ENCODE measurements around the gene ITPRID2.

The ITPRID2 gene

GRCh38 chr2:181970160-181970794, 78.7 kb downstream of the ITPRID2 start:
- DNase-seq: no peak

- no peak for DNase-seq
These were observed 79.5 kb downstream of the ITPRID2 start for GRCh38 chr2:181971032-181971431.

DNA sequence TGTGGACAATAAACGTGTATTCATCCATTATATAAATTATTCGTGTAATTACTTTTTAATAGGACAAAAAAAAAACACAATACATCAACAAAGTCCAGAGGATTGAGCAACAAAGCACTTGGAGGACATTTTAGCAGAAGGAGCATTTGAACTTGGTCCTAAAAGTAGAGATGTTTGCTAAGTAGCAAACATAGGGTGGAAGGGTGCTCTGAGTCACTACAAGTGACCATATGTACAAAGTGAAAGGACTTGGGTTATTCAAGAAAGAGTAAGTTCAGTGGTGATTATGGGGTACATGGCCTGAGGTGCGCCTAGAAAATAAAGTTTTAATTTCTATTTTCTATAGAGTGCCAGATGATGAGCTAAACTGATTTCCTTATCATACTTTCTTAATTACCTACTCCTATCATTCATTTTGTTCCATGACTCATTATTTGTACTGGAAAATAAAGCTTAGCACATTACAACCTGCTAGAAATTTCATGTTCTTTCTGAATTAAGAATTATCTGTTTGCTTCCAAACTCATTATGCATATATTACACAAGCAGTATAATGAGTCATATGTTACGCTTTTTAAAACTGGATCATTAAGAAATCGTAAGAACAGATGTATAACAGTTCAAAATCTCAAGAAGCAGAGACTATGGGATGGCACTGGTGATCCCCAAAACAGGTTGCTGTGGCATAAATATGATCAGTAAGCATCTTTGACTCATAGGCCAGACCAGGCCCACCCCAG, 81.1 kb downstream of the ITPRID2 start:
- no peak for DNase-seq

GRCh38 chr2:181973171-181973783, 81.7 kb downstream of the ITPRID2 start:
- DNase-seq: no peak

GRCh38 chr2:181977661-181978350, 86.3 kb downstream of the ITPRID2 start:
- DNase-seq: no peak

- DNase-seq: no peak
These were observed 87.0 kb downstream of the ITPRID2 start for GRCh38 chr2:181978351-181979150.

Measured in CD4-positive, alpha-beta T cell treated with Interleukin-15 for 1 hour (primary cell).